Measurements from ENCODE around the gene OLFML1.

- TF ChIP-seq POLR2A (IDR thresholded peaks at IDR 0.05): no peak
- no peak for TF ChIP-seq CTCF (IDR thresholded peaks at IDR 0.05 in 8 of 11, conservative IDR thresholded peaks at IDR 0.05 in 3 of 11)
- no peak for TF ChIP-seq POLR2AphosphoS5 (IDR thresholded peaks at IDR 0.05)
Measured at GRCh38 chr11:7449841-7450214, 35.5 kb upstream of the OLFML1 start.
